NCI-H2029 treated with DMSO at 0.1 percent for 48 hours (cell line): ENCODE data around the gene ANKRD13C.

Experiments
- DNase-seq: peaks from one replicate; lab custom pipeline; 2025; lab: John Stamatoyannopoulos, UW

ANKRD13C gene

DNA sequence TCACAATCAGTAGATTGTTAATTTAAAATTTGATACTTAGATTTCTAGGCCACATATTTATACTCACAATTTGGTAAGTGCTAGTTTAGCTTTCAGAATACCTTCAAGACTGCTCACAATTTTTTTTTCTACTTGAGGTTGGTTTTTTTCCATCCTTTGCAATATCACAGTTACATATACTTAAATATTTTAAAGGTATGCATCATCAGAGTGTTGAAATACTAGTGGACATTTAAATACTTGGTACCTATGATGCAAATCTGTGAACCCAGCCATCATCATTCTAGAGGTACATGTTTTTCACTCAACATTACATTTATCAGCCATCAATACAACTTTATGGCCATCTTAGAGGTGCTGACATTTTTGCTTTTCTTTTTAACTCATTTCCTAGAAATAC is 143.0 kb downstream of the ANKRD13C start:
- DNase-seq, result no peak

- no peak for DNase-seq
Measured at GRCh38 chr1:70210820-70211219, 143.7 kb downstream of the ANKRD13C start.
